GM10847 (cell line): ENCODE measurements around the gene MARK2.

Experiments
- POLR2A ChIP-seq: IDR thresholded peaks from 2 replicates; pipeline ENCODE4 v1.6.1; 2011; ENCODE audit not compliant: insufficient read length; ENCODE audit errors: extremely low read depth

The MARK2 gene

DNA sequence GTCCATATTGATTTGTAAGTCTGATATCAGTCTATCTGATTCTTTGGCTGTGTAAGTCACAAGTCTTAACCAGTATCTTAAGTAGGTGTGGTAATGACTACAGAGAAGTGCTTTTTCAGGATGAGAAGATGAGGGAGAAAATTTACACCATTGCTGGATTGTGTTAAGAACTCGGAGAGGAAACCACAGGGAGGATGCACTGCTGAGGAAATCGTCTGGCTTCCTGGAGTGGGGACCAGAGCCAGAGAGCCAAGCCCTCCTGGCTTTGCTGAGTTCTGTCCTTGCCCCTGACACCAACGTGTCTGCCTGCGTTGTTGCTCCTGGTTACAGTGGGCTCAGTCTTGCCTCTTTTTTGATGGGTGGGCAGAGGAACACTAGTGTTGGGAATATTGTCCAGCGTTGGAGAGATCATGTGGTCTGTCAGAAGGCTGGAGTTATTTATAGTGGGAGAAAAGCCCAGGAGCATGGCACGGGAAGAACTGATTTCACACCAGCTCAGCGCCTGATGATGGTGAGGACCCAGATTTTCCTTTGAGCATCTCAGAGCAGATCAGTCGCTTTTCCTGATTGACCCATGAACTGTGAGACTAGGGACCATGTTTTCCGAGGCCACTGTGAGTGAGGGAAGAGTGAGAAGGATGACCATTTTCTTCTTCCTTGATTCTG lies 29.6 kb downstream of the MARK2 start:
- no peak for TF ChIP-seq POLR2A

DNA sequence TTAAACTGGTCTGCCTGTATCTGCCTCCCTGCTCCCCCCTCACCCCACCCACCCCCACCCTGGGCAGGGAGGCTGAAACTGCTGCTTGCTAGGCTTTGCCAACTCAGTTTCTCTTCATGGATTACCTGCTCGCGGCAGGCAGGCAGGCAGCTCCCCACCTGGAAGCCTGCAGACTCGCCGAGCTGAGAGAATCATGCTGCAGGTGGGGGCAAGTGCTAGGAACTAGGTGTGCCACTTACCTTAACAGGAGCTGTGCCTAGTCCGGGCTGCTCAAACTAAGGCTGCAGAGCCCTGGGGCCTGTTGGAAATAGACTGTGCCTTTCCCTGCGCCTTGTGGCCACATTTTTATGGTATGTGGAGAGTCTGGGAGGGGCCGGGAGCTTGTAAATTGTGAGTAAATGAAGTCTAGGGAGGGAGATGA lies 30.3 kb downstream of the MARK2 start:
- no peak for TF ChIP-seq POLR2A

DNA sequence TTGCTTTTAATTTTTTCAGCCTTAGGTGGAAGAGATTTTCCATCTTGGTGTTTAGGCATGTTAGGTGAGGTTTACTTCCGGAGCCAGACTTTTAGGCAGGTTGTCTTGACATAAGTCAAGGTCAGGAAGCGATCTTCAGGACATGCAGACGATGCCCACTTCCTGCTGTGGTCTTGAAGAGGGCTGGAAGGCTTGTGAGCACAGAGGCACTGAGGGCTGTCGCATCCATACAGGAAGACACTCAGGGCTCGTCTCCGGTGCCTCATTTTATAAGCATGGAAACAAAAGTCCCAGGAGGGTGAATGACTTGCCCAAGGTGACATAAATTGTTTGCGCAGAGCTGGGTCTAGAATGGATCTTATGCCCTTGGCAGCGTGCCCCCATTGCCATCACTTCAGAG lies 30.8 kb downstream of the MARK2 start:
- TF ChIP-seq POLR2A = no peak

- TF ChIP-seq POLR2A = no peak
These were observed 31.6 kb downstream of the MARK2 start for GRCh38 chr11:63870351-63871140.

DNA sequence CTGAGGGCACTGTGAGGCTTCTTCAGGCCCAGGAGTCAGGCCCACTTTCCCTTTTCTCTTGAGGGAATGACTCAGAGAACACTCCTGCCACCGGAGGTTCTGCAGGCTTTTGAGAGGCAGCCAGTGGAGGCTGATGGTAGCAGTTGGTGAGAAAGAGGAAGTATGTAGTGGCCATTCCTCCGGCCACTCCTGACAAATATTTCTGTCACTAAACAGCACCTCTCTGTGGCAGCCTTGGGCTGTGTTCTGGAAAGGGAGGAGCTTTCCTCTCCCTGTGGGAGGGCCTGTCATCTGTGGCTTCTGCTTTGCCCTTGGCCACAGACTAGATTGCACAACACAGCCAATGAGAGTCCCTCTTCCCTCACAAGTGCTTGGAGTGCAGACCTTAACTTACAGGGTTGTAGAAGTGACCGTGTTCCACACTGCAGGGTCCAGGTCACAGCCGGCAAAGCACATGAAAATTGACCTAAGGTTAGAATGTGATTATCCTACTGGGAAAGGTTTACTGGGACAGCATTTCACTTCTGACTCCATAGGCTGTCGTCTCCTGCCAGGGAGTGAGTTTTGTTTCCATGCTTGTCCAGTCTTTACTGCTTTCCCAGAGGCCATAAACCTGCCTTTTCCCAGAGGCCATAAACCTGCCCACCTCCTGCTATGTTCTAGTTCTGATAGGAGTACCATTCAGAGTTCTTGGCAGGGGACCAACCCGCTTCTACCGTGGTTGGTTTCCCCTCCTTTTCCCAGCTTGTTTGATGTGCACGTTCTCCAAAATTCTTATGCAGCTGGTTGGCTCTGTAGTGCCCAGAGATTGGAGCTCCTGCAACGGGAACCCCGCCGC lies 33.3 kb downstream of the MARK2 start:
- TF ChIP-seq POLR2A = no peak

- no peak for TF ChIP-seq POLR2A
These were observed 33.9 kb downstream of the MARK2 start for GRCh38 chr11:63872800-63873197.

- no peak for TF ChIP-seq POLR2A
These were observed 34.4 kb downstream of the MARK2 start for GRCh38 chr11:63873311-63873710.

GRCh38 chr11:63874511-63874910 lies 35.6 kb downstream of the MARK2 start:
- no peak for TF ChIP-seq POLR2A

GRCh38 chr11:63875506-63876065 lies 36.7 kb downstream of the MARK2 start:
- TF ChIP-seq POLR2A = no peak

GRCh38 chr11:63876616-63877015 lies 37.7 kb downstream of the MARK2 start:
- TF ChIP-seq POLR2A = no peak

DNA sequence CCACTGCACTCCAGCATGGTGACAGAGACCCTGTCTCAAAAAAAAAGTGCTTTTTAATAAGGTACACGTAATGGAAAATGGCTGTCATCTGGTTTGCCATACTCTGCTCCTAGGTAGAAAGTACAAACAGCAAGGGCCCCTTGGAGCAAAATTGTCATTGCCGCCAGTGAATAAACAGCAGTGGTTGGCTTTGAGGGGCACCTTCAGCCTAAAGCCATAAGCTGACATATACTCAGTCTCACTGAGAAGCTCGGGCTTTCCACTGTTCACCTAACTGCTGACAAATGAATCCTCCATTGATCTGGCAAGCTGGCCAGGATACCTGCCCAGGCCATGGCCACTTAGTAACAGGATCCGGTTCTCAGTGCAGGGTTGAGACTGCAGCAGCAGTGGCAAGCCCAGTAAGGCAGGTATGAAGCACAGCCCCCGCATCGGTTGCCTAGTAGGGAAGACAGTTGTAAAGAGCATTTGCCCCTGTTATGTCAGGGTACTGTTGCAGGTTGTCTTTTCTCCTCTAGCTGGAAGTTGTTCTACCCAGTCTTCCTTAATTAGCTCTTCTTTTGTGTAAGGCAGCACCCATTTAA lies 38.8 kb downstream of the MARK2 start:
- no peak for TF ChIP-seq POLR2A

- no peak for TF ChIP-seq POLR2A
These were observed 40.9 kb downstream of the MARK2 start for GRCh38 chr11:63879598-63880402.

DNA sequence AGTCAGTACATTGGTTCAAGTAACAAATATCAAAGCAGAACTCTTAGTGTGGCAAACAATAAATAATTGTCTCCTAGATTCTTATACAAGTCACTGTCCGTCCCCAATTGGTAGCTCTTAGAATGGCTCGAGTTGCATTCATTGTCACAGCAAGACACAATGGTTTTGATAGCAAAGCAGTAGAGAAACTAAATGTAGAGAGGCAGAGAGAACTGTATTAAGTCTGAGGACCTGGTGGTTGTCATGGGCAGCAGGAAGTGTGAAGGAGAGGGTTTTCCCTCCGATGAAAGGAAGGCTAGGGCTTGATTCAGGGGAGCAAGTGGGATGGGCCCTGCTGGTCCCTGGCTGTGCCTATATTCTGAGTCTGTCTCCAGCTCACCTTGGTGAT lies 41.5 kb downstream of the MARK2 start:
- no peak for TF ChIP-seq POLR2A

DNA sequence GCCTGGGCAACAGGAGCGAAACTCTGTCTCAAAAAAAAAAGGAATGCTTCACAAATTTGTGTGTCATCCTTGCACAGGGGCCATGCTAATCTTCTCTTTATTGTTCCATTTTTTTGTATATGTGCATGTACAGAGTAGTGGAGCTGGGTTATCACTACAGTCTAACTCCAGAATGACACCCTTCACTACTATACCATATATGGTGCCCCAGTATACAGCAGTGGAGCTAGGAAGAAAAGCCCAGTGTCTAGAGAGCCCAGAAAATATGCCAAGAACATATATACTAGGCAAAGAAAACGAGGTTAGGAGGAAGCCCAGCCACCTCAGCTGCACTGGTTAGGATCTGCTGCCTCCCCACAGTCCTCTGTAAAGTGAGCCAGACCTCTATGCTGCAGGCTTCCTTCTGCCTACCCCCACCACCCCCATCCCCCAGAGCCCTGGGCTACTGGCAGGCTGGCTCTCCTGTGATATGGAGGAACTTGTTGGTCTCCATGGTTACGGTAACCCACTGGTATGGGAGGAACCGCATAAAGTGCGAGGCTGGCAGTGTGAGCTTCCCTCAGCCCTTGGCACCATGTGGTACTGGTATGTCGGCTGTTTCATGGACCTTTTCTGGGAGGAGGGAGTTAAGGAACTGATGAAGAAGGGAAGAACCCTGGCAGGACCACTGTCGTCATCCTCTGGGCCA lies 43.8 kb downstream of the MARK2 start:
- TF ChIP-seq POLR2A = no peak
